Measurements from ENCODE around the gene THYN1. TPM values are rescaled to one million over a fixed set of nuclear protein-coding genes. Genes with fewer than 3 reads are reported as not detected.

THYN1 gene
- total and polyA plus RNA-seq, 2 donors (not counting 3 experiments of a cell fraction or from before 2014, with no cell fraction given), result 35.7 to 38.0 TPM

DNA sequence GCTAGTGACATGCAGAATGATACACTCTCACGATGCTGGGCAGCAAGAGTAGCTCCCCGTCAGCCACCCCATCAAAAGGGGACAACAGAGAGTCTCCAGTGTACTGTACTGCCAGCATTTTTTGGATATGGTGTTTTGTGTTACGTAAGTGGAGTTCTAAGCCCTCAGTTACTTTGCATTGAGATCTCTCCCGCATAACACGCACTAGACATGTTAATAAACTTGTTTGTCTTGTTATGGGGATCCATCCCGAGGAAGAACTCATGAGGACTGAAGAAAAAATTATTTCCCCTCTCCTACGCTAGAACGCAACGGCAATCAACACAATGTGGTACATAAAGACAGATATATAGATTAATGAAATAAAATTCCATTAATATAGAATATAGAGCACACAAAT lies 53.6 kb downstream of the THYN1 start:
- ChIA-PET CTCF (interaction anchor here (0.8 to 1.4 kb wide), 3 partner anchors 9 to 12 kb away, joined by 3 to 4 read pairs (median 4); no protein-coding TSS in a partner anchor), POLR2A (interaction anchor here (0.5 kb wide), 1 partner anchor 12 kb away, joined by 3 read pairs; no protein-coding TSS in a partner anchor)
- dilution Hi-C loops (cut with MboI; ENCODE audit: extremely low pct_ligation_motif_present, low sequenced_read_pairs), result no loop called here
- Histone ChIP-seq H3K4me3 (replicated peaks in 1 of 3; ENCODE audit: insufficient read depth in 1 of 3, low read depth in 1 of 3, low read length in 3 of 3) (no peak overlapping the region), H3K27ac (ENCODE audit: insufficient read depth, low read depth, low read length) (no peak overlapping the region), H4K20me1 (replicated peaks; ENCODE audit: control insufficient read depth, extremely low read depth, insufficient read depth, low read length) (no peaks in the 10 kb centered on the region), H3K27me3 (ENCODE audit: control insufficient read depth in 2 of 2, insufficient read depth in 2 of 2, low read length in 2 of 2) (no peaks in the 10 kb centered on the region), H3K9me1 (replicated peaks; ENCODE audit: control insufficient read depth, extremely low read depth, insufficient read depth, low read length) (no peaks in the 10 kb centered on the region), H3K36me3 (ENCODE audit: control insufficient read depth in 2 of 2, extremely low read depth in 1 of 2, insufficient read depth in 2 of 2, low read length in 2 of 2) (peaks cover 0 to 8% of the 10 kb centered on the region in 2 experiments), H3K4me1 (ENCODE audit: control insufficient read depth, extremely low read depth, insufficient read depth, low read length) (no peaks in the 10 kb centered on the region), H3K9ac (replicated peaks; ENCODE audit: extremely low read depth, insufficient read depth, low read length) (no peak overlapping the region), H3K9me3 (replicated peaks; ENCODE audit: control insufficient read depth, insufficient read depth, low read length) (no peaks in the 10 kb centered on the region), H2AFZ (ENCODE audit: low read depth, low read length) (no peak overlapping the region), H3K4me2 (ENCODE audit: insufficient read depth, low read length) (no peak overlapping the region), H3K79me2 (ENCODE audit: control insufficient read depth, insufficient read depth, low read length) (no peaks in the 10 kb centered on the region)
- intact Hi-C loops (cut with micrococcal nuclease), result no loop called here
- TF ChIP-seq EZH2 (IDR thresholded peaks at IDR 0.05; ENCODE audit: borderline replicate concordance, low read depth, low read length, severe bottlenecking) (no peak), JUN (IDR thresholded peaks at IDR 0.05; ENCODE audit: borderline replicate concordance, insufficient read depth, insufficient read length, low read depth) (no peak), MYC (IDR thresholded peaks at IDR 0.05; ENCODE audit: low read depth, low read length) (no peak), MAX (IDR thresholded peaks at IDR 0.05; ENCODE audit: insufficient read depth, insufficient read length) (no peak), CTCF (IDR thresholded peaks at IDR 0.05; ENCODE audit: extremely low read depth in 1 of 2, insufficient read depth in 1 of 2, low read depth in 1 of 2, low read length in 2 of 2) (no peak), GATA2 (IDR thresholded peaks at IDR 0.05; ENCODE audit: insufficient read depth, insufficient read length, low read depth, low read length) (no peak), POLR2AphosphoS5 (IDR thresholded peaks at IDR 0.05; ENCODE audit: insufficient read depth, low read depth, low read length) (no peak), POLR2A (IDR thresholded peaks at IDR 0.05; ENCODE audit: low read depth, low read length) (no peak), FOS (IDR thresholded peaks at IDR 0.05; ENCODE audit: borderline replicate concordance, insufficient read depth, low read length) (no peak)
- DNase-seq (ENCODE audit: low read depth, low spot score) (no peak), FAIRE-seq (no peak)
- BruUV-seq (replicated peaks), result no TSS peak

Other genes with a start within 250 kb of the THYN1 start
- 106 and 137 TPM in 2 replicates for gene JAM3, start 184.3 kb downstream of the THYN1 start, total RNA-seq
- 67.1 and 78.8 TPM in 2 replicates for gene JAM3, start 184.3 kb downstream of the THYN1 start, polyA plus RNA-seq
- gene NCAPD3, start 29.4 kb downstream of the THYN1 start, total RNA-seq, result 42.6 and 43.8 TPM in 2 replicates
- 19.7 and 22.6 TPM in 2 replicates for gene NCAPD3, start 29.4 kb downstream of the THYN1 start, polyA plus RNA-seq
- gene VPS26B, start 28.7 kb downstream of the THYN1 start, total RNA-seq, result 41.6 and 53.1 TPM in 2 replicates
- gene VPS26B, start 28.7 kb downstream of the THYN1 start, polyA plus RNA-seq, result 38.0 and 40.2 TPM in 2 replicates
- 21.2 and 22.9 TPM in 2 replicates for gene ACAD8, start 216 bp upstream of the THYN1 start, total RNA-seq
- 24.2 and 29.0 TPM in 2 replicates for gene ACAD8, start 216 bp upstream of the THYN1 start, polyA plus RNA-seq
- gene GLB1L3, start 23.0 kb upstream of the THYN1 start, total RNA-seq, result not detected in 2 replicates
- not detected in 2 replicates for gene GLB1L3, start 23.0 kb upstream of the THYN1 start, polyA plus RNA-seq
- 0.28 and 0.55 TPM in 2 replicates for gene GLB1L2, start 78.6 kb upstream of the THYN1 start, total RNA-seq
- gene GLB1L2, start 78.6 kb upstream of the THYN1 start, polyA plus RNA-seq, result 0.48 and 0.59 TPM in 2 replicates
- not detected in 2 replicates for gene B3GAT1, start 158.9 kb upstream of the THYN1 start, total RNA-seq
- gene B3GAT1, start 158.9 kb upstream of the THYN1 start, polyA plus RNA-seq, result 0.01 TPM in 1 of 2 replicates, not detected in the other

All from endothelial cell of umbilical vein (primary cell).